Spleen (tissue), 7 donors: ENCODE data around the gene NDUFS4.

ENCODE experiments used
- POLR2A ChIP-seq, 3 donors: fragments of 450-650 bp; IDR thresholded peaks; one replicate each; pipeline ENCODE4 v1.5.1; 2017; ENCODE audit warnings: antibody characterized with exemption in 3 of 3, mild to moderate bottlenecking in 1 of 3
- POLR2AphosphoS5 ChIP-seq, 3 donors: sonication (generic); formaldehyde crosslinking; IDR thresholded peaks; one replicate each; pipeline ENCODE4 v1.5.1; 2017; ENCODE audit warnings: antibody characterized with exemption in 3 of 3
- TF ChIP-seq, protein P1 (sequence below), 11 experiments: fragments of 200-600 bp in 7 of 11; fragments of 450-650 bp in 4 of 11; sonication (generic) in 4 of 11; IDR thresholded peaks in 8 of 11; conservative IDR thresholded peaks in 3 of 11; 1 replicate in 7 of 11; 2 replicates in 4 of 11; pipeline versions ENCODE4 v1.4.0 to v1.8.0; 2016 to 2021; ENCODE audit warnings: antibody characterized with exemption in 11 of 11, inconsistent platforms in 4 of 11, mild to moderate bottlenecking in 1 of 11
- donor health status: DM: no; HTN: no; CAD: no; lungs with moderate emphysema.
- donor health status: DM: no; HTN: no; CAD: no.
- donor health status: DM: no; HTN: no; CAD: no.

DNA sequence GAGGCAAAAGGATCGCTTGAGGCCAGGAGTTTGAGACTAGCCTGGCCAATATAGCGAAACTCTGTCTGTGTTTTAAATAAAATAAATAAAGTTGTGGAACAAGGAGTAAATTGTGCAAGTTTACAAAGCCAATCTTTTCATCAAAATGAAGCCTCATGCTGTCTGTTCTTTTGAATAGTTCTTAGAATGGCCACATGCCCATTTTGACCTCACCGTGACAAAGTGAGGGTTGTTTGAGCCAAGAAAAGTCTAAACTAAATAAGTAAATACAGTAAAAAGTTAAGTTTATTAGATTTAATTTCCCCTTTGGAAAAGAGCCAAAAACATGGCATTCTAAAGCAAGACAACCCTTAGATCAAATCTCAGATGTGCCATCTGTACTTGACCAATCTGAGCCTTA, 165.7 kb downstream of the NDUFS4 start:
- TF ChIP-seq POLR2A (IDR thresholded peaks at IDR 0.05): no peak
- TF ChIP-seq, protein P1, sequence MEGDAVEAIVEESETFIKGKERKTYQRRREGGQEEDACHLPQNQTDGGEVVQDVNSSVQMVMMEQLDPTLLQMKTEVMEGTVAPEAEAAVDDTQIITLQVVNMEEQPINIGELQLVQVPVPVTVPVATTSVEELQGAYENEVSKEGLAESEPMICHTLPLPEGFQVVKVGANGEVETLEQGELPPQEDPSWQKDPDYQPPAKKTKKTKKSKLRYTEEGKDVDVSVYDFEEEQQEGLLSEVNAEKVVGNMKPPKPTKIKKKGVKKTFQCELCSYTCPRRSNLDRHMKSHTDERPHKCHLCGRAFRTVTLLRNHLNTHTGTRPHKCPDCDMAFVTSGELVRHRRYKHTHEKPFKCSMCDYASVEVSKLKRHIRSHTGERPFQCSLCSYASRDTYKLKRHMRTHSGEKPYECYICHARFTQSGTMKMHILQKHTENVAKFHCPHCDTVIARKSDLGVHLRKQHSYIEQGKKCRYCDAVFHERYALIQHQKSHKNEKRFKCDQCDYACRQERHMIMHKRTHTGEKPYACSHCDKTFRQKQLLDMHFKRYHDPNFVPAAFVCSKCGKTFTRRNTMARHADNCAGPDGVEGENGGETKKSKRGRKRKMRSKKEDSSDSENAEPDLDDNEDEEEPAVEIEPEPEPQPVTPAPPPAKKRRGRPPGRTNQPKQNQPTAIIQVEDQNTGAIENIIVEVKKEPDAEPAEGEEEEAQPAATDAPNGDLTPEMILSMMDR (IDR thresholded peaks at IDR 0.05 in 8 of 11, conservative IDR thresholded peaks at IDR 0.05 in 3 of 11): no peak
- no peak for TF ChIP-seq POLR2AphosphoS5 (IDR thresholded peaks at IDR 0.05)
